ENCODE measurements around the gene FOXL2. TPM values are rescaled to one million over a fixed set of nuclear protein-coding genes. Genes with fewer than 3 reads are reported as not detected.
"Not testable (repeated sequence)": the region's sequence is repeated elsewhere in the genome, so short reads cannot be mapped to it uniquely, and the experiment has no call there.

Gene FOXL2
- total and polyA plus RNA-seq, 9 of the 15 experiments (the other 6 are each of a cell fraction or from before 2014, with no cell fraction given), result 0.27 to 22.1 (median 3.2) TPM

- H3K4me2 ChIP-seq (ENCODE audit: insufficient read depth, low read length); H3K4me3 ChIP-seq; DNase-seq (ENCODE audit: extremely low read depth in 1 of 4, low spot score in 3 of 4); H3K27me3 ChIP-seq (ENCODE audit: control insufficient read depth in 2 of 2, insufficient read depth in 2 of 2, low read length in 2 of 2); H3K27ac ChIP-seq (ENCODE audit: extremely low read depth, low read depth, low read length); H4K20me1 ChIP-seq (replicated peaks; ENCODE audit: control insufficient read depth, insufficient read depth, low read length); in situ Hi-C loops (cut with MboI); H3K36me3 ChIP-seq (ENCODE audit: control insufficient read depth, insufficient read depth, low read length); H3K4me1 ChIP-seq (replicated peaks in 1 of 2; ENCODE audit: control insufficient read depth in 2 of 2, insufficient read depth in 2 of 2, low read length in 2 of 2); H3K79me2 ChIP-seq (ENCODE audit: control insufficient read depth, insufficient read depth, low read length); H2AFZ ChIP-seq (ENCODE audit: low read depth, low read length); H3K9me3 ChIP-seq (replicated peaks; ENCODE audit: control insufficient read depth, insufficient read depth, low read depth, low read length); FAIRE-seq; H3K9me1 ChIP-seq (ENCODE audit: control insufficient read depth, insufficient read depth, low read length); H3K9ac ChIP-seq (ENCODE audit: insufficient read depth in 1 of 2, low read depth in 2 of 2, low read length in 2 of 2); BruUV-seq (replicated peaks); ATAC-seq: not testable (repeated sequence)
- WGBS (ENCODE audit: insufficient coverage, low coverage, missing lambda C conversion rate), result 69% methylated on average over 6 of the region's 6 CpGs
- intact Hi-C loops (cut with micrococcal nuclease), result loop anchor here (2.0 to 5.0 kb wide), 4 partner anchors 328 to 506 kb away; partner anchors contain the start of gene CEP70
- TF ChIP-seq RAD21 (CRISPR knock-in tag; conservative IDR thresholded peaks at IDR 0.05 in 1 of 2, IDR thresholded peaks at IDR 0.05 in 1 of 2), result peak in 1 of 2 experiments; percentile 38; a peak in 1 of 4 replicates
- TF ChIP-seq CTCF (IDR thresholded peaks at IDR 0.05 in 2 of 3, conservative IDR thresholded peaks at IDR 0.05 in 1 of 3; ENCODE audit: insufficient read depth in 2 of 3, low read depth in 1 of 3, low read length in 3 of 3), result 0 out of 6 replicates have a peak, but pooled peaks of 1 of the 3 experiments have one; percentile 5
- POLR2A ChIA-PET, result interaction anchor here (0.6 kb wide), 1 partner anchor 57 kb away, joined by 3 read pairs; no protein-coding TSS in a partner anchor
- CTCF ChIA-PET (ENCODE audit: low intra/inter-chr PET ratio), result interaction anchor here (0.6 to 2.5 kb wide), 3 partner anchors 90 to 328 kb away, joined by 4 to 16 read pairs (median 7); partner anchors contain the start of gene CEP70
These were observed 24.5 kb downstream of the FOXL2 start for GRCh38 chr3:138922400-138922799.
